ENCODE results near the gene DCST2. TPM values are rescaled to one million over a fixed set of nuclear protein-coding genes. Genes with fewer than 3 reads are reported as not detected.

The DCST2 gene
- total and polyA plus RNA-seq, 7 experiments from 2014 or later, result 0.22 to 3.3 (median 2.4) TPM; not detected in 2

Small RNAs within 50 kb of the gene (microRNA-seq; reads per million reads assigned to microRNA genes)
- not detected for gene MIR4258 (ENCODE audit: borderline microRNAs expressed)

Other genes starting within 250 kb of the DCST2 start
- under 1 TPM in 4 of 5 experiments, not detected in 1; 0.05 to 0.29 (median 0.15) TPM for gene KCNN3, start 163.5 kb downstream of the DCST2 start, total RNA-seq
- not detected for gene KCNN3, start 163.5 kb downstream of the DCST2 start, polyA plus RNA-seq
- 10 to 100 TPM; 11.3 to 35.1 (median 12.6) TPM for gene PMVK, start 97.1 kb downstream of the DCST2 start, total RNA-seq
- 10 to 100 TPM; 38.7 to 41.4 TPM for gene PMVK, start 97.1 kb downstream of the DCST2 start, polyA plus RNA-seq
- gene PBXIP1, start 77.7 kb downstream of the DCST2 start, total RNA-seq, result 100 to 1,000 TPM; 107 to 390 (median 383) TPM
- gene PBXIP1, start 77.7 kb downstream of the DCST2 start, polyA plus RNA-seq, result 100 to 1,000 TPM; 234 to 318 TPM
- 10 to 100 TPM; 33.0 to 69.5 (median 46.2) TPM for gene PYGO2, start 72.0 kb downstream of the DCST2 start, total RNA-seq
- gene PYGO2, start 72.0 kb downstream of the DCST2 start, polyA plus RNA-seq, result 10 to 100 TPM; 33.0 to 64.0 TPM
- 10 to 100 TPM; 71.0 to 76.9 (median 73.7) TPM for gene SHC1, start 63.0 kb downstream of the DCST2 start, total RNA-seq
- gene SHC1, start 63.0 kb downstream of the DCST2 start, polyA plus RNA-seq, result 10 to 100 TPM; 29.6 to 38.3 TPM
- gene CKS1B, start 59.1 kb downstream of the DCST2 start, total RNA-seq, result 100 to 1,000 TPM in 1 of 5 experiments, 10 to 100 TPM in 3, 1 to 10 TPM in 1; 8.4 to 105 (median 10.2) TPM
- gene CKS1B, start 59.1 kb downstream of the DCST2 start, polyA plus RNA-seq, result 10 to 100 TPM; 37.1 to 55.2 TPM
- gene FLAD1, start 50.4 kb downstream of the DCST2 start, total RNA-seq, result 10 to 100 TPM; 24.4 to 50.2 (median 50.0) TPM
- 10 to 100 TPM; 33.3 to 45.8 TPM for gene FLAD1, start 50.4 kb downstream of the DCST2 start, polyA plus RNA-seq
- 1 to 10 TPM in 3 of 5 experiments, not detected in 2; 1.4 to 3.2 (median 2.6) TPM for gene LENEP, start 40.2 kb downstream of the DCST2 start, total RNA-seq
- not detected for gene LENEP, start 40.2 kb downstream of the DCST2 start, polyA plus RNA-seq
- gene ZBTB7B, start 31.0 kb downstream of the DCST2 start, total RNA-seq, result 100 to 1,000 TPM in 1 of 5 experiments, 10 to 100 TPM in 4; 42.7 to 139 (median 61.0) TPM
- 1 to 10 TPM; 3.0 to 6.7 TPM for gene ZBTB7B, start 31.0 kb downstream of the DCST2 start, polyA plus RNA-seq
- under 1 TPM in 3 of 5 experiments, not detected in 2; 0.19 to 0.78 (median 0.42) TPM for gene DCST1, start within 50 bp of the DCST2 start, total RNA-seq
- not detected for gene DCST1, start within 50 bp of the DCST2 start, polyA plus RNA-seq
- 10 to 100 TPM; 16.9 to 53.7 (median 28.8) TPM for gene ADAM15, start 17.5 kb upstream of the DCST2 start, total RNA-seq
- gene ADAM15, start 17.5 kb upstream of the DCST2 start, polyA plus RNA-seq, result 1 to 10 TPM; 5.8 to 8.5 TPM
- 1 to 10 TPM; 3.9 to 9.4 (median 7.7) TPM for gene EFNA4, start 30.0 kb upstream of the DCST2 start, total RNA-seq
- gene EFNA4, start 30.0 kb upstream of the DCST2 start, polyA plus RNA-seq, result 1 to 10 TPM; 2.1 to 3.9 TPM
- 1 to 10 TPM in 4 of 5 experiments, under 1 TPM in 1; 0.42 to 4.0 (median 2.7) TPM for gene EFNA3, start 45.1 kb upstream of the DCST2 start, total RNA-seq
- gene EFNA3, start 45.1 kb upstream of the DCST2 start, polyA plus RNA-seq, result under 1 TPM; 0.51 to 0.72 TPM
- 1 to 10 TPM in 4 of 5 experiments, not detected in 1; 4.0 to 7.3 (median 5.6) TPM for gene EFNA1, start 94.1 kb upstream of the DCST2 start, total RNA-seq
- gene EFNA1, start 94.1 kb upstream of the DCST2 start, polyA plus RNA-seq, result 10 to 100 TPM; 11.1 to 16.8 TPM
- gene SLC50A1, start 102.1 kb upstream of the DCST2 start, total RNA-seq, result 10 to 100 TPM; 21.1 to 35.6 (median 24.3) TPM
- gene SLC50A1, start 102.1 kb upstream of the DCST2 start, polyA plus RNA-seq, result 10 to 100 TPM; 51.0 to 64.8 TPM
- 10 to 100 TPM; 29.1 to 50.4 (median 43.8) TPM for gene DPM3, start 106.8 kb upstream of the DCST2 start, total RNA-seq
- gene DPM3, start 106.8 kb upstream of the DCST2 start, polyA plus RNA-seq, result 100 to 1,000 TPM in 1 of 2 donors, 10 to 100 TPM in 1; 99.2 to 128 TPM
- 100 to 1,000 TPM in 4 of 5 experiments, 10 to 100 TPM in 1; 97.4 to 236 (median 155) TPM for gene KRTCAP2, start 139.5 kb upstream of the DCST2 start, total RNA-seq
- 100 to 1,000 TPM; 450 to 469 TPM for gene KRTCAP2, start 139.5 kb upstream of the DCST2 start, polyA plus RNA-seq
- 10 to 100 TPM in 1 of 5 experiments, 1 to 10 TPM in 4; 3.5 to 21.9 (median 4.1) TPM for gene TRIM46, start 140.1 kb upstream of the DCST2 start, total RNA-seq
- 1 to 10 TPM in 1 of 2 donors, under 1 TPM in 1; 0.69 to 1.3 TPM for gene TRIM46, start 140.1 kb upstream of the DCST2 start, polyA plus RNA-seq
- 10 to 100 TPM; 26.0 to 35.9 (median 28.1) TPM for gene THBS3, start 174.1 kb upstream of the DCST2 start, total RNA-seq
- gene THBS3, start 174.1 kb upstream of the DCST2 start, polyA plus RNA-seq, result 1 to 10 TPM in 1 of 2 donors, under 1 TPM in 1; 0.87 to 2.6 TPM
- 10 to 100 TPM; 19.5 to 40.8 (median 22.0) TPM for gene MTX1, start 174.9 kb upstream of the DCST2 start, total RNA-seq
- gene MTX1, start 174.9 kb upstream of the DCST2 start, polyA plus RNA-seq, result 10 to 100 TPM; 48.9 to 49.9 TPM
- gene ENTREP3, start 221.7 kb upstream of the DCST2 start, total RNA-seq, result 10 to 100 TPM in 4 of 5 experiments, 1 to 10 TPM in 1; 8.2 to 24.3 (median 13.8) TPM
- gene ENTREP3, start 221.7 kb upstream of the DCST2 start, polyA plus RNA-seq, result 1 to 10 TPM; 1.8 to 2.0 TPM
- gene SCAMP3, start 228.6 kb upstream of the DCST2 start, total RNA-seq, result 100 to 1,000 TPM in 3 of 5 experiments, 10 to 100 TPM in 2; 50.8 to 118 (median 100) TPM
- gene SCAMP3, start 228.6 kb upstream of the DCST2 start, polyA plus RNA-seq, result 100 to 1,000 TPM; 141 to 219 TPM
- gene CLK2, start 239.7 kb upstream of the DCST2 start, total RNA-seq, result 100 to 1,000 TPM in 2 of 5 experiments, 10 to 100 TPM in 3; 72.2 to 137 (median 94.7) TPM
- gene CLK2, start 239.7 kb upstream of the DCST2 start, polyA plus RNA-seq, result 10 to 100 TPM; 16.7 to 31.0 TPM
- 1 to 10 TPM; 1.6 to 3.3 (median 2.8) TPM for gene HCN3, start 243.7 kb upstream of the DCST2 start, total RNA-seq
- under 1 TPM in 1 of 2 donors, not detected in 1; 0.07 TPM for gene HCN3, start 243.7 kb upstream of the DCST2 start, polyA plus RNA-seq

Measured in naive thymus-derived CD4-positive, alpha-beta T cell (primary cell).